Bronchial epithelial cell (primary cell): ENCODE results near the gene PPP2R5C. TPM values are rescaled to one million over a fixed set of nuclear protein-coding genes. Genes with fewer than 3 reads are reported as not detected.

Experiments used
- DNase-seq: peaks from one replicate; pipeline ENCODE4 v3.0.0-alpha.2; 2010; ENCODE audit warnings: low read depth
- FAIRE-seq: peaks from 2 replicates; lab custom pipeline; 2011; peaks lifted over from hg19 to GRCh38; lab: Jason Lieb, UNC
- H3K27me3 ChIP-seq: 2 replicates; pipeline ENCODE4 v1.5.1; 2011; ENCODE audit warnings: low read length; ENCODE audit not compliant: control insufficient read depth, insufficient read depth
- H3K36me3 ChIP-seq: 2 replicates; pipeline ENCODE4 v1.5.1; 2011; ENCODE audit warnings: low read length; ENCODE audit not compliant: control insufficient read depth, insufficient read depth
- H3K4me3 ChIP-seq: 2 replicates; pipeline ENCODE4 v1.5.1; 2011; ENCODE audit warnings: mild to moderate bottlenecking, low read depth, low read length, control low read depth
- total RNA-seq: library from RNA; depleted of rRNA; stranded (reverse); fragments of >200 nt; gene quantifications from 2 replicates; pipeline ENCODE4 v1.2.1, GENCODE V29; 2014
- TF ChIP-seq, protein P1 (sequence below): IDR thresholded peaks from 2 replicates; pipeline ENCODE4 v1.5.1; 2011; ENCODE audit warnings: mild to moderate bottlenecking, moderate library complexity, low read length, control low read depth, inconsistent platforms; ENCODE audit not compliant: insufficient read depth, severe bottlenecking

The PPP2R5C gene
- total RNA-seq, 1 donor from 2014 or later = 71.3 TPM

DNA sequence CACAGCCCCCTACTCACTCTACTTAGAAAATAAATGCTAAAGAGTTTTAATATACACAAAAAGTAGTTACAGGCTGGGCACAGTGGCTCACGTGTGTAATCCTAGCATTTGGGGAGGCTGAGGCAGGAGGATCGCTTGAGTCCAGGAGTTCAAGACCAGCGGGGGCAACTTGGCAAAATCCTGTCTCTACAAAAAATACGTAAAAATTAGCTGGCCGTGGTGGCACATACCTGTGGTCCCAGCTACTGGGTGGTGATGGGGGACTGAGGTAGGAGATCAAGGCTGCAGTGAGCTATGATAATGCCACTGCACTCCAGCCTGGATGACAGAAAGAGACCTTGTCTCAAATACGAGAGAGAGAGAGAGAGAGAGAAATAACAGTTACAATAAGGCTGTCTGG, 193.0 kb downstream of the PPP2R5C start:
- no peak for DNase-seq
- TF ChIP-seq, protein P1, sequence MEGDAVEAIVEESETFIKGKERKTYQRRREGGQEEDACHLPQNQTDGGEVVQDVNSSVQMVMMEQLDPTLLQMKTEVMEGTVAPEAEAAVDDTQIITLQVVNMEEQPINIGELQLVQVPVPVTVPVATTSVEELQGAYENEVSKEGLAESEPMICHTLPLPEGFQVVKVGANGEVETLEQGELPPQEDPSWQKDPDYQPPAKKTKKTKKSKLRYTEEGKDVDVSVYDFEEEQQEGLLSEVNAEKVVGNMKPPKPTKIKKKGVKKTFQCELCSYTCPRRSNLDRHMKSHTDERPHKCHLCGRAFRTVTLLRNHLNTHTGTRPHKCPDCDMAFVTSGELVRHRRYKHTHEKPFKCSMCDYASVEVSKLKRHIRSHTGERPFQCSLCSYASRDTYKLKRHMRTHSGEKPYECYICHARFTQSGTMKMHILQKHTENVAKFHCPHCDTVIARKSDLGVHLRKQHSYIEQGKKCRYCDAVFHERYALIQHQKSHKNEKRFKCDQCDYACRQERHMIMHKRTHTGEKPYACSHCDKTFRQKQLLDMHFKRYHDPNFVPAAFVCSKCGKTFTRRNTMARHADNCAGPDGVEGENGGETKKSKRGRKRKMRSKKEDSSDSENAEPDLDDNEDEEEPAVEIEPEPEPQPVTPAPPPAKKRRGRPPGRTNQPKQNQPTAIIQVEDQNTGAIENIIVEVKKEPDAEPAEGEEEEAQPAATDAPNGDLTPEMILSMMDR = no peak
- no peak for FAIRE-seq
- Histone ChIP-seq H3K36me3 (no peaks in the 10 kb centered on the region), H3K4me3 (no peak overlapping the region), H3K27me3 (no peaks in the 10 kb centered on the region)

DNA sequence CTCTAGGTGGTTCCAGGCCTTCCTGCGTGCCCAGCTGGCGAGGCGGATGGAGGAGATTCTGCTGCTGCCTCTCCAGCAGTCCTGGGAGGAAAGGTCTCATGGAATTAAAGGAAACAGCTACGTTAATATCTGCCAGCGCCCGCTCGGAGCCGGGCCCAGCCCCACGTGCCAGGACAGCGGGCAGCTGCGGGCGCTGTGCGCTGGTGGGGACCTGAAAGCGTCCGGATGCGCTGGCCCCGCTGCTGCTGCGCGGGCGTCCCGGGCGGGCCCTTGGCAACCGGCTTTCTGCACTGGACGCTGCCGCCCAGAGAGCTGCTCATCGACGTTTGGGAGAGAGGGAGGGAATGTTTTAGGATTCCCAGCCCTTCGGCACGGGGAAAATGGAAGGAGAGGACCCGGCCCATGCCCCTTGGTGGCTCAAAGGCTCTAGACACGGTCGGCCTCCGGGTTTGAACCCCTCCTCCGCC, 194.2 kb downstream of the PPP2R5C start:
- DNase-seq (no peak), FAIRE-seq (no peak)
- TF ChIP-seq, protein P1 = no peak
- no peaks in the 10 kb centered on the region for H3K27me3 ChIP-seq
- no peaks in the 10 kb centered on the region for H3K36me3 ChIP-seq
- H3K4me3 ChIP-seq = no peak overlapping the region

DNA sequence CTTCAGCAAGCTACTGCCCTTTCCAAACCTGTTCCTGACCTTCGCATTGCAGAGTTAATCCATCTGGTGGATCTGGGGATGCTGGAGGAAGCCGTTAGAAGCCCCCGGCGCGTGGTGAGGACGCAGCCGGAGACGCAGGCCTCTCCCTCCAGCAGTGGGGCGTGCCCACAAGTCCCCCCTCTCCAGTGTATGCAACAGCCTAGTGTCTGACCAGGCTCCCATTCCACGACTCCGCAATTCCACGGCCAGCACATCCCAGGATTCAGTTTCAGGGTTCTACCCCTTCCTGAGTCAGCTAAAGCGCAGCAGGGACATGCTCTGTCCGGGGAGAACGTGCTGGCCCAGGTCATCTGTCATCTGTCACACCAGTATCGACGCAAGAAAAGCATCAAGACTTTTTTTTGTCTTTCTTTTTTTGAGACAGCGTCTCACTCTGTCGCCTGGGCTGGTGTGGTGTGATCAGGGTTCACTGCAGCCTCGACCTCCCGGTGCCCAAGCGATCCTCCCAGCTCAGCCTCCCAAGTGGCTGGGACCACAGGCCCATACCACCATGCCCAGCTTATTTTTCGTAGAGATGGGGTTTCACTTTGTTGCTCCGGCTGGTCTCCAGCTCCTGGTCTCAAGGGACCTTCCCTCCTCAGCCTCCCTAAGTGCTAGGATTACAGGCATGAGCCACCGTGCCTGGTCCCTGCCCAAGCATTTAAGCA, 194.8 kb downstream of the PPP2R5C start:
- no peaks in the 10 kb centered on the region for H3K27me3 ChIP-seq
- FAIRE-seq (no peak), DNase-seq (no peak)
- H3K4me3 ChIP-seq = no peak overlapping the region
- TF ChIP-seq, protein P1 = no peak
- H3K36me3 ChIP-seq = no peaks in the 10 kb centered on the region

DNA sequence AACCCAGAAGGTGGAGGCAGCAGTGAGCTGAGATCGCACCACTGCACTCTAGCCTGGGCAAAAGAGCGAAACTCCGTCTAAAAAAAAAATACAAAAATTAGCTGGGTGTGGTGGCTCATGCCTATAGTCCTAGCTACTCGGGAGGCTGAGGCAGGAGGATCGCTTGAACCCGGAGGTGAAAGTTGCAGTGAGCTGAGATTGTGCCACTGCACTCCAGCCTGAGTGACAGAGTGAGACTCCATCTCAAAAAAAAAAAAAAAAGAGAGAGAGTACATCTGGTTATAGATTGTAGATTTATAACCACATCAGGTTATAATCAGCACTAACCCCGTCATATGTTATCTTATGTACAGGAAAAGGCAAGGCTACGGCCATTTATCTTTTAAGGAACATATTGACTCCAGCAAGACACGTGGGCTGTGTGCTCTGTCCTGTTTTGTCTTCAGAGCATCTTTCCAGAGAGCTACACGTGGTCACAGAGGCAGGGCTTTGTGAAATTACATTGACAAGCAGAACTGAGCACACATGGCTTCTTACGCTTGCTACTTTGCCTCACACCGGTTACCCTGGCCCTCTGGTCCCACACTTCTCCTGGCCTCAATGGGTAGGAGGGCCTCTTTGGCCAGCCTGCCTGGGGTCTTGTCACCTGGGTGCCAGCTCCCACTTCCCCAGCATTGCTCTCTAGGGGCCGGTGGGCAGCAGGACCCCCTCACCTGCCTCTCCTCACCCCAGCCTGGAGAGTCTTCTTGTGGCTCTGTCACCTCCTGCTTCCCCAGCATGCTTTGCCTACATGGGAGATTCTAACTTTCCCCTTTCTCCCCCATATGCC, 196.1 kb downstream of the PPP2R5C start:
- Histone ChIP-seq H3K36me3 (no peaks in the 10 kb centered on the region), H3K4me3 (no peak overlapping the region), H3K27me3 (no peaks in the 10 kb centered on the region)
- no peak for DNase-seq
- TF ChIP-seq, protein P1 = no peak
- FAIRE-seq = no peak

DNA sequence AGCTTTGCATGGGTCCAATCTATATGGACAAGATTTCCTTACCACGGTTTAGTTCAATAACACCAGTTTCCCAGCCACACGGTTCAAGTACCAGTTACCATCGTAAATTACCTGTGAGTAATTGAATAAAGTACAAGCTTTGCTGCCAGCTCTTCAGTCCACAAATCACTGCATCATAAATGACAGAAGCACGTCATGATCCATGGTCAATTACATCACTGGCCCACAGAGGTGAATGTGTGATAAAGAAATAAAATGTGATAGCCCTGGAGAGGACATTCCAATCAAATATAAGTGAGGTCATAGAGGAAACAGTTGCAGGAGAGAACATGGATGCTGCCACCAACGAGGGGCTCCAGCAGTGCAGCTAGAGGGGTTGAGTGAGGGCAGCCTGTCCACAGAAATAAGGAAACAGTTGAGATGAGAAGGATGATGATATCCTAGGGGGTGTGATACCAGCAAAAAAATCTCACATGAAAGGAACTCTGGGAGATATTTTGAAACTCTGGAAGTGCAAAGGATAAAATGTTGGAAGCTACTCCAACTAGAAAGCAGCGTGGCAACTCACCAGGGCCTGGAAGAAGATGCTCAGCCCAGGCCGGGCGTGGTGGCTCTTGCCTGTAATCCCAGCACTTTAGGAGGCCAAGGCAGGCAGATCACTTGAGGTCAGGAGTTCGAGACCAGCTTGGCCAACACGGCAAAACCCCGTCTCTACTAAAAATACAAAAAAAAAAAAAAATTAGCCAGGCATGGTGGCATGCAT, 197.1 kb downstream of the PPP2R5C start:
- TF ChIP-seq, protein P1 = no peak
- H3K27me3 ChIP-seq = no peaks in the 10 kb centered on the region
- FAIRE-seq (no peak), DNase-seq (no peak)
- H3K4me3 ChIP-seq = no peak overlapping the region
- H3K36me3 ChIP-seq = no peaks in the 10 kb centered on the region
